Muscle of arm (tissue), 12 donors: Measurements from ENCODE around the gene GALNT10. TPM values are rescaled to one million over a fixed set of nuclear protein-coding genes. Genes with fewer than 3 reads are reported as not detected.
A peak's percentile ranks its signal among the peaks of the same experiment; 100 is the strongest.

Experiments used
- DNase-seq: peaks from one replicate; pipeline ENCODE4 v3.0.0-alpha.2; 2013
- polyA plus RNA-seq, 12 donors: library from polyadenylated mRNA; unstranded; fragments of 120-200 nt; gene quantifications; one replicate each; pipeline ENCODE4 v1.2.1, GENCODE V29; 2013; ENCODE audit not compliant: insufficient read length in 12 of 12

Gene GALNT10
- polyA plus RNA-seq, 12 donors = 17.6 to 25.8 (median 20.9) TPM; not detected in 1

GRCh38 chr5:154437281-154437965 is 246.9 kb downstream of the GALNT10 start:
- no peak for DNase-seq

- no peak for DNase-seq
Observed at GRCh38 chr5:154440540-154440939, 250.0 kb downstream of the GALNT10 start.

DNA sequence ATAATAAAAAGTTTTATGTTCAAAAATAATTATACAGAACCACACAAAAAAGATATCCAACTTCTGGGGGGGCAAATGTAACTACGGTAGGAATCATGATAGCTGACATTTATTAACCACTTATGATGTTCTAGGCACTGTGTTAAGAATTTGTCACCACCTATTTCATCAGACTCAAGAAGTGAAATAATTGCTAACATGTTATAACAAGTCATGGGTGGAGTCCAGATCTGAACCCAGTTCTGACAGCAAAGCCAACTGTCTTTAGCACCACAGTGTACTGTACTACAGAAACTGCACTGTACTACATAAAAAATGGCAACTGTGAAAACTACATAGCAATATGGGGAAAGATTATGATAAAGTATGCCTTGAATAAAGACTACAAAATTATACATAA is 252.3 kb downstream of the GALNT10 start:
- no peak for DNase-seq

DNA sequence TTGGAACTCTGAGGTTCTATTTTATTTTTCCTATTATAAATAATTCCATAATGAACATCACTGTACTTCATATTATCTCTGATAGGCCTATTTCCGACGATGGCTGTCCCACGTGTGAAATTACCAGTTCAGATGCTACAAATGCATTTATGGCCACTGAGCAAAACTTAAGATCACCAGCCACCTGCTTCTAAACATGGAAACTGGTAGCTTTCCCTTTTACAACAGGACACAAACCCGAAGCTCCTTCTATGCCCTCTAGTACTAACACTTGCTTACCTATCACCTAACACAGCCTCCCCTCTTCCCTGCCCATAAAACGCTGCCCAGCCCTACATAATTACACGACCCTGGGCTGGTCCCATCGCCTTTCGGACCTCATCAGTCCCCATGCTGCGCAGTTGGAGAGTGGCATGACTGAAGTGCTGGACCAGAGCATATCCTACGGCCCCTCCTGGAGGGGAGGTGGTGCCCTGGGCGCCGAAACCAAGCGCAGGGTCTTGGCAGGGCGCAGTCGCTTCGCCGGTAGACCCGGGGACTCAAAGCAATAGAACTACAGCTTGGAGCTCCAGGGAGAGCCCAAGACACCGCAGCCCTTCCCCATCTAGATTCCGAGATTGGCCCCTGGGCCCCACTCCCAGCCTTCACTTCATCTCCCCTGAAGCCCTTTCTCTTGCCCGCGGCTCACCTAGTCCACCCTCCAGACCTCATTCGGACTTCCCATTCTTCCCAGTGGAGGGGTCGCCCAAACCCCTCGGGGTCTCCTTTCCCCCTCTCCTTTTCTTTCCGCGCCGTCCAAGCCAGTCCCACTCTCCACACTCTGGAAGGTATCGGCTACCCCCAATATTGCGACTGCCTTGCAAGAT is 254.3 kb downstream of the GALNT10 start:
- no peak for DNase-seq

DNA sequence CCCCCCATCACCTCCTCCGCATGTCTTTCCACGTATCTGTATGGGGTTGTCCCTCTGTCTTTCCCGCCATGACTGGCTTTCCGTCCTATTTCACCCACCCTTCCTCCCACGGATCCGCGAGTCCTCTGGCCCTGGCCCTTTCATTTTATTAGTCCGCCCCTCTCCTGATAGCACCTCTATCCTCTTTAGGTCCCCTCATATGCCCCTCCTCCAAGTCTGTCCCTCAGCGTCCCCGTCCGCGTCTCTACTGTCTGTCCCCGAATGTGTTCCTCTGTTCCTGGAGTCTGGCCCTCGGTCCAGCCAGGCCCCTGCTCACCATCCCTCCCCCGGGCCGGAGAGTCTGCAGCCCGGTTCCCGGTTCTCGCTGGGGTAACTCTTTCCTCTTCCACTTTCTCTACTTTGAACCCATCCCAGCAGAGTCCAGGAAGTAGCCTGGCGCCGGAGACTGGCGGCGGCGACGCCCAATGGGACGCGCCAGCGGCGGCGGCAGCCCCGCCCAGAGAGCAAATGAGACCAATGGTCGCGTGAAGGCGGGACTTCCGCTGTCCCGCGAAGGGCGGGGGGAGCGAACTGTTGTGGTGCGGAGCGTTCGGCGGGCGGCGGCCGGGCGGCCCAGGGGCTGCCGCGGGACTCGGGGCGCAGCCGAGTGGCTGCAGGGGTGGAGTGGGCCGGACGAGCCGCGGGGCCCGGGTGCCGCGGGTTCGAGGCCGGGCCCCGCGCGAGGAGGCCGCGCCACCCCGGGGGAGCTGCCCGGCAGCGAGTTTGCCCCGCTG is 255.1 kb downstream of the GALNT10 start, which contains the start of gene SAP30L:
Gene SAP30L, plus strand, starts transcription at position 576 of the 773 bp plus-strand sequence. CDS start 608 bp downstream, outside the sequence.
- DNase-seq = peak; percentile 95

GRCh38 chr5:154446195-154447088 is 255.9 kb downstream of the GALNT10 start:
- peak; percentile 69 for DNase-seq

- DNase-seq = no peak
Observed at GRCh38 chr5:154447089-154447725, 256.7 kb downstream of the GALNT10 start.

DNA sequence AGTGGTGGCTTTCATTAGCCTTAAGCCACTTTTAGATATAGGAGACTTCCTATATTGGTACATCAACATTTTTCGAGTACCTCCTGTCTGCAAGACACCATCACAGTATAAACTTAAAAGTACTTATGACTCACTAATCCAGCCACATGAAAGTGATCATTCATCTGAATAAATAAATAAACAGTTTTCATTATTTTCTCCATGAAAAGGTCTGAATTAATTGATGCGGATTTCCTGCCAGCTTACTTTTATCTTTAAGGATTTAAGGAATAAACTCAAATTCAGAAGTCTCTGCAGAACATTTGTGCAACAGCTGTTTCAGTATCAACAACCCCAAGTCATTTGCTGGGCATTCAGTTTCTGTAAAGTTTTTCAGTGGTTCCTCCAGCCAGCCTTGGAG is 259.3 kb downstream of the GALNT10 start:
- no peak for DNase-seq

DNA sequence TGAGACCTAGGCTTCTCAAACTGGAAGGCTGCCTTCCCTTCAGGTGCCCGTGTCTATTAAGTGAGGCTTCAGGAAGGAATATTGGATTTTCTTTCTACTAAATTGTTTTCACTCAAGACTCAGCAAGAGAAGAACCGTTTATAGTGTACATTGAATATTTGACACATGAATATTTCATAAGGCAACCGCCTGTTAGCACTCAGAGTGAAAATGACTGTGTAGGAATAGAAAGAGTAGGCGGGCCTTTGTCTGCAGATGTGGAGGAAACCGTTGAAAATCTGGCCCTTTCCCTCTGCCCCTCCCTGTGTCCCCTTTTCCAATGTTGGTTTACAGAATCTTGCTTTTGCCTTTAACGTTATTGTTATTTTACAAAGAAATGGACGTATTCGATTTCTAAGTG is 261.4 kb downstream of the GALNT10 start:
- no peak for DNase-seq

DNA sequence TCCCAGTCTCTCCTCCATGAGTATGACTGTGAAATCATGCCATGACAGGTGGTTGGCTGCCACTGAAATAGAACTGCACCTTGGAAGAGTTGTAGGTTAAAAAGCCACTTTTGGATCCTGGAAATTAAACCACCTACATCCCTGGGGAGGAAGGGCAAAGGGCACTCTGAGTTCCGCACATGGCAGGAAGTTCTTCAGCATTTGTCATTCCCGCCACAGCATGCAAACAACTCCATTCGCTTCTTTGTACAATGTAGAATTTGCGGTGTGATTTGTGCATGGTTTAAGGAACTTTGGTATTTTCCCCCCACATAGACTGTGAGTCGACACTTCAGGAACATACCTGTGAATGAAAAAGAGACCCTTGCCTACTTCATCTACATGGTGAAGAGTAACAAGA is 265.1 kb downstream of the GALNT10 start:
- DNase-seq = no peak

- no peak for DNase-seq
Observed at GRCh38 chr5:154456540-154456939, 266.0 kb downstream of the GALNT10 start.

DNA sequence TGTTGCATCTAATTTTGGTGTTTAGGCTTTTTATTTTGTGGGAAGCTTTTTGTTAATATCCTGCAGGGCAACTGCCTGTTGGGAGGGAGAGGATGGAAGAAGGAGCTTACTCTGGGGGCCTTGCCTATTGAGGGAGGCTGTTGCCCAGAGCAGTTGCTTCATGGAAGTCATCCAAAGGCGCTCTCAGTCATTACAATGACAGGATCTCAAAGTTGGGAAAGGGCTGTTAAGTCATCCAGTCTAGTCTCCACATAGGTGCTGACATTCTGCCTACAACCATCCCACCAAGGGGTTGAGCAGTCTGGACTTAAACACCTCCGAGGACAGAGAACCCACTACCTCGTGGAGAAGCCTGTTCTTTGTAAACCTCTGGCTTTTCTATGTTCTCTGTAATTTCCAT is 268.5 kb downstream of the GALNT10 start:
- no peak for DNase-seq

GRCh38 chr5:154460172-154460571 is 269.6 kb downstream of the GALNT10 start:
- DNase-seq = no peak

- DNase-seq = no peak
Observed at GRCh38 chr5:154461531-154461930, 271.0 kb downstream of the GALNT10 start.

DNA sequence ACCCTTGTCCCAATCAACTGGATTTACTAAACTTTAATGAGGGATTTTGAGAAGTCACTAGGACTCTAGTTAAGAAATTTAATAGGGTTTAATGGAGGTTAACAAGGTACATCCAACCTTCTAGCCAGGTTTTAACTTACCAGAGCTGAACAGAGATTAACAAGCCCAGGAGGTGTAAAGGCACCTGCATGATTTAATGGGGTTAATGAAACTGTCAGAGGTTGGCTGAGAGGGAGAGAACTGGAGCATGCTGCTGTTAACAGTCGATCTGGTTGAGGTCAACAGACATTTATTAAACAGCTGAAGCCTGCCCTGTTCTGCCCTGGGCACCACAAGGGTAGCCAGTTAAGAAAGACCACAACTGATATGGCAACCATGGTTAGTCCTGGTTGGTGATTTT is 273.9 kb downstream of the GALNT10 start:
- DNase-seq = no peak

- DNase-seq = no peak
Observed at GRCh38 chr5:154465169-154465568, 274.6 kb downstream of the GALNT10 start.

- no peak for DNase-seq
Observed at GRCh38 chr5:154466147-154466546, 275.6 kb downstream of the GALNT10 start.

DNA sequence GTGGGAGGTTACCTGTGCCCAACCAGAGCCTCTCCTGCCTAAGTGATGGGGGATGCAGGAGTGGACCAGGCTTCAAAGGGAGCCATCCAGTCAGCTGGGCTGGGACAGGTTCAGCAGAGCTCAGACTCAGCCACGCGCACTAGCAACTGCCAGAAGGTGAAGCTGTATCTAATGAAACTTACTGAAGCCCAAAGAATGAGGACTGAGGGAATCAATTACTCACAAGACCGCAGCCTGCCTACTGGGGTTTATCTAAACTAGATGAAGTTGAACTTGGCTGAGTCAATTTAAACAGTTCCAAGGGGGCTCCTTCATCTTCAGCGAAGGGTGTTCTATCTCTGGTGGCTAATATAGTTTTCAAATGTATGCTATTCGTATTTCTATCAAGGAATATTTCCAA is 276.1 kb downstream of the GALNT10 start:
- DNase-seq = no peak

DNA sequence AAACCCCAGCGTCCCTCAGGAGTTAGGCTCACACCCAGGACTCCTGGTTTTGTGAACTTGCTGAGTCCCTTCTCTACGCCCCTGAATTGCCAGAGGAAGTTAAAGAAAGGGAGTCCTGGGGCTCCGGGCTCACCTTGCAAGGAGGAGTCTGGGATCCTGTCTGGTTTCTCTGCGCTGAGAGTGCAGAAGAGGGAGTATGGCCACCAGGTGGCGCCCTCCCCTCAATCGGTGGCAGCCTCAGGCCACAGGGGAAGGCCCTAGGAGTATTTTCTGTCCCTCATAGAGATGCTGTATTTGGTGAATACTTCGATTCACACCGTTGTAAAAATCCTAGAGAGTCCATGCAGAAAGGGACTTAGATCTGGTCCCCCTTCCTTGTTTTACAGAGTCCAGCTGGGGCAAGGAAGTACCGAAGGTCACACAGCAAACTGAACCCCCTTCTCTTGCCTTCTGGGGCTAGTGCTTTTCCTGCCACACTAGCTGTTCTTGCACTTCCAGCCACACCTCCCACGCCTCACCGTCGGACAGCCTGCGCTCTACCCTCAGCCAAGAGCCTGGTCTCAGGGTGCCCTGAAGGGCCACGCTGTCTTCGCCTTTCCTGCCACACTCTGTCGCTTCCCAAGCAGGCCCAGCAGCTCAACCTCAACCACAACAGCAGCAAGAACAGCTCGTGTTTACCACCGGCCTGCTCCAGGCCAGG is 277.3 kb downstream of the GALNT10 start:
- DNase-seq = peak; percentile 71

GRCh38 chr5:154470137-154470536 is 279.6 kb downstream of the GALNT10 start:
- no peak for DNase-seq
